Measurements from ENCODE around the gene VCAN. TPM values are rescaled to one million over a fixed set of nuclear protein-coding genes. Genes with fewer than 3 reads are reported as not detected.

The VCAN gene
- total and polyA plus RNA-seq, 2 experiments from 2014 or later: 133 to 404 TPM

GRCh38 chr5:83548581-83548980 is 77.0 kb downstream of the VCAN start:
- H3K36me3 ChIP-seq (ENCODE audit: insufficient read depth): peaks cover 56% of the 10 kb centered on the region; the same call in 1 of the 2 replicates
- DNase-seq (ENCODE audit: low spot score): no peak
- H3K4me3 Mint-ChIP-seq: no peak overlapping the region
- H3K4me2 ChIP-seq: no peak overlapping the region
- peaks cover 4% of the 10 kb centered on the region; the same call in 1 of the 2 replicates for H4K20me1 ChIP-seq (replicated peaks; ENCODE audit: insufficient read depth)
- ATAC-seq: no peak
- 0 out of 2 replicates have a peak, but pooled peaks cover 8% of the 10 kb centered on the region for H3K79me2 ChIP-seq (replicated peaks; ENCODE audit: insufficient read depth)
- no peak overlapping the region for H3K27ac Mint-ChIP-seq
- peaks cover 66% of the 10 kb centered on the region for H3K36me3 Mint-ChIP-seq (ENCODE audit: low read depth)
- peak overlapping the region; percentile 52 for H3K27ac ChIP-seq (ENCODE audit: low read depth)
- TF ChIP-seq STAT1 (IDR thresholded peaks at IDR 0.05; ENCODE audit: unreplicated experiment) (no peak), ZNF114 (CRISPR knock-in tag; IDR thresholded peaks at IDR 0.05) (no peak), ZNF331 (CRISPR knock-in tag; IDR thresholded peaks at IDR 0.05; ENCODE audit: low read depth) (no peak), EZH2phosphoT487 (IDR thresholded peaks at IDR 0.05; ENCODE audit: unreplicated experiment) (no peak), REST (IDR thresholded peaks at IDR 0.05; ENCODE audit: unreplicated experiment) (no peak), EZH2 (IDR thresholded peaks at IDR 0.05; ENCODE audit: low read depth, unreplicated experiment) (no peak), CREB1 (CRISPR knock-in tag; IDR thresholded peaks at IDR 0.05; ENCODE audit: low read depth) (no peak), NANOG (IDR thresholded peaks at IDR 0.05; ENCODE audit: borderline replicate concordance) (no peak), POLR2AphosphoS5 (IDR thresholded peaks at IDR 0.05; ENCODE audit: low read depth) (no peak), JUNB (IDR thresholded peaks at IDR 0.05; ENCODE audit: unreplicated experiment) (no peak)
- TF ChIP-seq, protein P1, sequence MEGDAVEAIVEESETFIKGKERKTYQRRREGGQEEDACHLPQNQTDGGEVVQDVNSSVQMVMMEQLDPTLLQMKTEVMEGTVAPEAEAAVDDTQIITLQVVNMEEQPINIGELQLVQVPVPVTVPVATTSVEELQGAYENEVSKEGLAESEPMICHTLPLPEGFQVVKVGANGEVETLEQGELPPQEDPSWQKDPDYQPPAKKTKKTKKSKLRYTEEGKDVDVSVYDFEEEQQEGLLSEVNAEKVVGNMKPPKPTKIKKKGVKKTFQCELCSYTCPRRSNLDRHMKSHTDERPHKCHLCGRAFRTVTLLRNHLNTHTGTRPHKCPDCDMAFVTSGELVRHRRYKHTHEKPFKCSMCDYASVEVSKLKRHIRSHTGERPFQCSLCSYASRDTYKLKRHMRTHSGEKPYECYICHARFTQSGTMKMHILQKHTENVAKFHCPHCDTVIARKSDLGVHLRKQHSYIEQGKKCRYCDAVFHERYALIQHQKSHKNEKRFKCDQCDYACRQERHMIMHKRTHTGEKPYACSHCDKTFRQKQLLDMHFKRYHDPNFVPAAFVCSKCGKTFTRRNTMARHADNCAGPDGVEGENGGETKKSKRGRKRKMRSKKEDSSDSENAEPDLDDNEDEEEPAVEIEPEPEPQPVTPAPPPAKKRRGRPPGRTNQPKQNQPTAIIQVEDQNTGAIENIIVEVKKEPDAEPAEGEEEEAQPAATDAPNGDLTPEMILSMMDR (conservative IDR thresholded peaks at IDR 0.05; ENCODE audit: low read depth in 2 of 2): no peak
- TF ChIP-seq, protein P2, sequence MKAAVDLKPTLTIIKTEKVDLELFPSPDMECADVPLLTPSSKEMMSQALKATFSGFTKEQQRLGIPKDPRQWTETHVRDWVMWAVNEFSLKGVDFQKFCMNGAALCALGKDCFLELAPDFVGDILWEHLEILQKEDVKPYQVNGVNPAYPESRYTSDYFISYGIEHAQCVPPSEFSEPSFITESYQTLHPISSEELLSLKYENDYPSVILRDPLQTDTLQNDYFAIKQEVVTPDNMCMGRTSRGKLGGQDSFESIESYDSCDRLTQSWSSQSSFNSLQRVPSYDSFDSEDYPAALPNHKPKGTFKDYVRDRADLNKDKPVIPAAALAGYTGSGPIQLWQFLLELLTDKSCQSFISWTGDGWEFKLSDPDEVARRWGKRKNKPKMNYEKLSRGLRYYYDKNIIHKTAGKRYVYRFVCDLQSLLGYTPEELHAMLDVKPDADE (IDR thresholded peaks at IDR 0.05): no peak
- TF ChIP-seq, protein P3, sequence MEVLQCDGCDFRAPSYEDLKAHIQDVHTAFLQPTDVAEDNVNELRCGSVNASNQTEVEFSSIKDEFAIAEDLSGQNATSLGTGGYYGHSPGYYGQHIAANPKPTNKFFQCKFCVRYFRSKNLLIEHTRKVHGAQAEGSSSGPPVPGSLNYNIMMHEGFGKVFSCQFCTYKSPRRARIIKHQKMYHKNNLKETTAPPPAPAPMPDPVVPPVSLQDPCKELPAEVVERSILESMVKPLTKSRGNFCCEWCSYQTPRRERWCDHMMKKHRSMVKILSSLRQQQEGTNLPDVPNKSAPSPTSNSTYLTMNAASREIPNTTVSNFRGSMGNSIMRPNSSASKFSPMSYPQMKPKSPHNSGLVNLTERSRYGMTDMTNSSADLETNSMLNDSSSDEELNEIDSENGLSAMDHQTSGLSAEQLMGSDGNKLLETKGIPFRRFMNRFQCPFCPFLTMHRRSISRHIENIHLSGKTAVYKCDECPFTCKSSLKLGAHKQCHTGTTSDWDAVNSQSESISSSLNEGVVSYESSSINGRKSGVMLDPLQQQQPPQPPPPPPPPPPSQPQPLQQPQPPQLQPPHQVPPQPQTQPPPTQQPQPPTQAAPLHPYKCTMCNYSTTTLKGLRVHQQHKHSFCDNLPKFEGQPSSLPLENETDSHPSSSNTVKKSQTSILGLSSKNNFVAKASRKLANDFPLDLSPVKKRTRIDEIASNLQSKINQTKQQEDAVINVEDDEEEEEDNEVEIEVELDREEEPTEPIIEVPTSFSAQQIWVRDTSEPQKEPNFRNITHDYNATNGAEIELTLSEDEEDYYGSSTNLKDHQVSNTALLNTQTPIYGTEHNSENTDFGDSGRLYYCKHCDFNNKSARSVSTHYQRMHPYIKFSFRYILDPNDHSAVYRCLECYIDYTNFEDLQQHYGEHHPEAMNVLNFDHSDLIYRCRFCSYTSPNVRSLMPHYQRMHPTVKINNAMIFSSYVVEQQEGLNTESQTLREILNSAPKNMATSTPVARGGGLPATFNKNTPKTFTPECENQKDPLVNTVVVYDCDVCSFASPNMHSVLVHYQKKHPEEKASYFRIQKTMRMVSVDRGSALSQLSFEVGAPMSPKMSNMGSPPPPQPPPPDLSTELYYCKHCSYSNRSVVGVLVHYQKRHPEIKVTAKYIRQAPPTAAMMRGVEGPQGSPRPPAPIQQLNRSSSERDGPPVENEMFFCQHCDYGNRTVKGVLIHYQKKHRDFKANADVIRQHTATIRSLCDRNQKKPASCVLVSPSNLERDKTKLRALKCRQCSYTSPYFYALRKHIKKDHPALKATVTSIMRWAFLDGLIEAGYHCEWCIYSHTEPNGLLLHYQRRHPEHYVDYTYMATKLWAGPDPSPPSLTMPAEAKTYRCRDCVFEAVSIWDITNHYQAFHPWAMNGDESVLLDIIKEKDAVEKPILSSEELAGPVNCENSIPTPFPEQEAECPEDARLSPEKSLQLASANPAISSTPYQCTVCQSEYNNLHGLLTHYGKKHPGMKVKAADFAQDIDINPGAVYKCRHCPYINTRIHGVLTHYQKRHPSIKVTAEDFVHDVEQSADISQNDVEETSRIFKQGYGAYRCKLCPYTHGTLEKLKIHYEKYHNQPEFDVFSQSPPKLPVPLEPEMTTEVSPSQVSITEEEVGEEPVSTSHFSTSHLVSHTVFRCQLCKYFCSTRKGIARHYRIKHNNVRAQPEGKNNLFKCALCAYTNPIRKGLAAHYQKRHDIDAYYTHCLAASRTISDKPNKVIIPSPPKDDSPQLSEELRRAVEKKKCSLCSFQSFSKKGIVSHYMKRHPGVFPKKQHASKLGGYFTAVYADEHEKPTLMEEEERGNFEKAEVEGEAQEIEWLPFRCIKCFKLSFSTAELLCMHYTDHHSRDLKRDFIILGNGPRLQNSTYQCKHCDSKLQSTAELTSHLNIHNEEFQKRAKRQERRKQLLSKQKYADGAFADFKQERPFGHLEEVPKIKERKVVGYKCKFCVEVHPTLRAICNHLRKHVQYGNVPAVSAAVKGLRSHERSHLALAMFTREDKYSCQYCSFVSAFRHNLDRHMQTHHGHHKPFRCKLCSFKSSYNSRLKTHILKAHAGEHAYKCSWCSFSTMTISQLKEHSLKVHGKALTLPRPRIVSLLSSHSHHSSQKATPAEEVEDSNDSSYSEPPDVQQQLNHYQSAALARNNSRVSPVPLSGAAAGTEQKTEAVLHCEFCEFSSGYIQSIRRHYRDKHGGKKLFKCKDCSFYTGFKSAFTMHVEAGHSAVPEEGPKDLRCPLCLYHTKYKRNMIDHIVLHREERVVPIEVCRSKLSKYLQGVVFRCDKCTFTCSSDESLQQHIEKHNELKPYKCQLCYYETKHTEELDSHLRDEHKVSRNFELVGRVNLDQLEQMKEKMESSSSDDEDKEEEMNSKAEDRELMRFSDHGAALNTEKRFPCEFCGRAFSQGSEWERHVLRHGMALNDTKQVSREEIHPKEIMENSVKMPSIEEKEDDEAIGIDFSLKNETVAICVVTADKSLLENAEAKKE (CRISPR knock-in tag; IDR thresholded peaks at IDR 0.05): no peak
- H3K27me3 Mint-ChIP-seq (ENCODE audit: insufficient read depth, low read depth, poor library complexity): no peaks in the 10 kb centered on the region
- no peak overlapping the region for H3K4me3 ChIP-seq
- no peak overlapping the region for H2AFZ ChIP-seq
- no peaks in the 10 kb centered on the region for H3K9me2 ChIP-seq (ENCODE audit: insufficient read depth)
- H3K4me1 ChIP-seq (ENCODE audit: insufficient read depth): no peaks in the 10 kb centered on the region
- H3K9me3 Mint-ChIP-seq: no peaks in the 10 kb centered on the region
- no peaks in the 10 kb centered on the region for H3F3A ChIP-seq (replicated peaks; ENCODE audit: low read depth)
- H3K4me1 Mint-ChIP-seq: no peaks in the 10 kb centered on the region; the same call in 2 of the 3 replicates
- no peaks in the 10 kb centered on the region for H3K27me3 ChIP-seq (ENCODE audit: insufficient read depth)

All from GM23338 (cell line).